ENCODE results near the gene SIRPA. TPM values are rescaled to one million over a fixed set of nuclear protein-coding genes. Genes with fewer than 3 reads are reported as not detected.
A peak's percentile ranks its signal among the peaks of the same experiment; 100 is the strongest.

Gene SIRPA
- total RNA-seq, 1 experiment from 2014 or later: 6.0 TPM

- Histone ChIP-seq H4K8ac (replicated peaks; ENCODE audit: insufficient read length, low read depth, low read length) (no peak overlapping the region), H2BK15ac (ENCODE audit: low read depth, low read length) (no peak overlapping the region), H3K4me2 (ENCODE audit: insufficient read depth, insufficient read length, low read length) (no peak overlapping the region), H2BK20ac (ENCODE audit: low read depth, low read length, poor library complexity, severe bottlenecking) (no peak overlapping the region), H3T11ph (ENCODE audit: low read length) (no peak overlapping the region), H3K23me2 (ENCODE audit: insufficient read length, low read depth, low read length, poor library complexity, severe bottlenecking) (peaks cover 9% of the 10 kb centered on the region), H3K9ac (ENCODE audit: extremely low read depth, insufficient read length, low read length) (no peak overlapping the region), H3K14ac (ENCODE audit: insufficient read depth, low read length) (no peak overlapping the region), H2AFZ (ENCODE audit: low read length) (no peak overlapping the region), H4K5ac (ENCODE audit: insufficient read length, low read depth, low read length) (no peak overlapping the region), H3K79me1 (ENCODE audit: insufficient read depth, low read depth, low read length, poor library complexity, severe bottlenecking) (no peaks in the 10 kb centered on the region), H3K4me1 (ENCODE audit: insufficient read depth, low read length) (no peaks in the 10 kb centered on the region; the same call in 1 of the 2 replicates), H2AK5ac (ENCODE audit: insufficient read length, low read length) (no peak overlapping the region), H4K20me1 (ENCODE audit: control insufficient read depth, insufficient read depth, insufficient read length) (no peaks in the 10 kb centered on the region), H2BK120ac (ENCODE audit: low read depth, low read length, poor library complexity, severe bottlenecking) (no peak overlapping the region), H4K91ac (ENCODE audit: insufficient read length, low read depth, low read length) (no peak overlapping the region), H3K27me3 (ENCODE audit: insufficient read depth, low read length) (peaks cover 17% of the 10 kb centered on the region), H2BK5ac (ENCODE audit: insufficient read length, low read length) (no peak overlapping the region), H3K27ac (ENCODE audit: insufficient read length, low read depth, low read length) (no peak overlapping the region), H3K23ac (ENCODE audit: insufficient read length, low read depth, low read length) (no peak overlapping the region), H3K56ac (ENCODE audit: insufficient read length, low read depth, low read length) (no peak overlapping the region), H3K79me2 (ENCODE audit: insufficient read depth, low read length) (no peaks in the 10 kb centered on the region), H3K18ac (ENCODE audit: insufficient read length, low read depth, low read length) (no peak overlapping the region), H3K4ac (ENCODE audit: low read depth, low read length) (no peak overlapping the region), H2BK12ac (ENCODE audit: insufficient read length, low read depth, low read length) (no peak overlapping the region), H3K9me3 (ENCODE audit: control insufficient read depth, low read depth, low read length) (no peaks in the 10 kb centered on the region)
- H3K9me3 Mint-ChIP-seq: no peaks in the 10 kb centered on the region
- H3K4me1 Mint-ChIP-seq: peaks cover 42 to 55% of the 10 kb centered on the region in 2 experiments
- TF ChIP-seq CTCF (conservative IDR thresholded peaks at IDR 0.05): no peak
- H3K27ac Mint-ChIP-seq: no peak overlapping the region; a peak in 1 of 7 replicates
- no peak for DNase-seq
- peaks cover 0 to 3% (median 0%) of the 10 kb centered on the region in 3 experiments; a peak in 1 of 7 replicates for H3K36me3 Mint-ChIP-seq (ENCODE audit: insufficient read depth in 1 of 3, low read depth in 3 of 3)
- WGBS (ENCODE audit: extremely low coverage, insufficient read length, low lambda C conversion rate): no CpG with 5 or more reads among the region's 2 CpGs
- peaks cover 58% of the 10 kb centered on the region for H3K27me3 Mint-ChIP-seq (ENCODE audit: low read depth)
- H3K4me3 Mint-ChIP-seq: peak overlapping the region in 1 of 2 experiments; percentile 43; a peak in 2 of 5 replicates
Observed at GRCh38 chr20:1897541-1897940, 2.3 kb downstream of the SIRPA start.

Data from H9 (cell line).